GM12892 (cell line): ENCODE measurements around the gene P4HA2.

Source experiments
- DNase-seq: peaks from one replicate; pipeline ENCODE4 v3.0.0; 2011; ENCODE audit not compliant: insufficient read length
- FAIRE-seq: peaks from 2 replicates; lab custom pipeline; 2011; peaks lifted over from hg19 to GRCh38; lab: Jason Lieb, UNC
- POLR2A ChIP-seq: IDR thresholded peaks from 2 replicates; pipeline ENCODE4 v1.6.1; 2011; ENCODE audit warnings: low read depth, low read length, control low read depth
- POLR2AphosphoS5 ChIP-seq: IDR thresholded peaks from 2 replicates; pipeline ENCODE4 v1.6.1; 2011; ENCODE audit warnings: low read depth, low read length, control low read depth
- TAF1 ChIP-seq: IDR thresholded peaks from 2 replicates; pipeline ENCODE4 v1.6.1; 2011; ENCODE audit warnings: low read depth, mild to moderate bottlenecking, control low read depth, low read length, borderline replicate concordance

The P4HA2 gene

DNA sequence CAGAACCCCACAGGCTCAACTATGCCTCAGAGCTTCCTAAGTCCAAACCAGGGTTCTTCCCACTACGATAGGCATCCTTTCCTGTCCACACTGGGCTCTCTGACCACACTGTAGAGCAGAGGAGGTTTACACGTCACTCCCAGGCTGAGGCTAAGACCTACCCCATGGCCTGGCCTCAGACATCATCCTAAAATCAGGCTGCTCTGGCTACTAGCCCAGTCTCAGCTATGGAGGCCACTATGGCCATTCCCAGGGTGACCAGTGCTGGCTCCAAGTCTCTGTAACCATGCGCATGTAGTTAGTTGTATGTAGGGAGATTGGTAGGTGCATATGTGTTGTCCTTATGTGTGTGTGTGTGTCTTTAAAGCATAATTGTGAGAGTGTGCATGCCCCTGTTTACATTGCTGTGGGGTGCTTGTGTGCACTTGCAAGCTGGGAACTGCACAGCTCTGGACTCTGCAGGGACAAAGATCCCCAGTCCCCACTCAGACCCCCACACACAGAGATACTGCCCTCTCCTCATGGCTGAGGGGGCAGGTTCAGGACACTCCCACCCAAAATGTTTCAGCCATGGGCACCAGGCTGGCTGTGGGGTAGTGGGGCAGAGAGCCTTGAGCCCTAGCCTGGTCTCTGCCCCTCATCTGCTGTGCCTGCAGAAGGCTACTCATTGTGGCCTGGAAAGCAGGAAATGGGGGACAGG, 42.1 kb upstream of the P4HA2 start:
- TF ChIP-seq TAF1: no peak
- TF ChIP-seq POLR2AphosphoS5: no peak
- TF ChIP-seq POLR2A: no peak
- no peak for DNase-seq
- FAIRE-seq: peak; percentile 74

DNA sequence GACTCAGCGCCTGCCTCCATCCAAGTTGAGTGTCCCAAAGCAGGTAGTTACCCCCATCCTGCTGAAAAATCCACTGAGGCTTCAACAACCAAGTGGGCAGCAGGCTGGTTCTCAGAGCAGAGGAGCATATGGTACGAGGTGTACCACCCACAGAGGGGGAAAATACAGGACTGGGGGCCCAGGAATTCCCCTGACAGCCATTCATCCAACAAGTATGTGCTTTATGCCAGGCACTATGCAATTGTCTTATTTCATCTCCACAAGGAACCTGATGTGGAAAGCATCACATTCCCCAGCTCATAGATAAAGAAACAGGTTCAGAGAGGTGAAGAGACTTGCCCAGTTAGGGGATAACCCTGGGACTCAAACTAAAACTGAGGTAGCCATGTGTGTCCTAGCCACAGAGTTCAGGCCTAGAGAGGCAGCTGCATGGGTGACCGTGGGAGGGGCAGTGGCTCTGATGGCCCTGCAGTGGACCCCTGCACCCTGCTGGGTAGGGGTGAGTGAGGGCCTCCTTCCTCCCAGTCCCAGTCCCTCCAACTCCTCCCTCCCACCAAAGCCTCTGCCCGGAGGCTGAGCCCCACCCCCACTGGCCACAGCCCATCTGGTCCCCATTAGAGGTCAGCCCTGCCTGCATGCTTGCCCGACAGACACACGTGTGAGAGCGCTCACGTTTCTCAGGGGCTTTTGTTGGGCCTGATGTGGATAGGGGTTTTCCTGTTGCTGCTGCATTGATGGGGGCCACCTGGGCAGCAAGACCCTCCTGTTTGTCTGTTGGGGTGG, 41.3 kb upstream of the P4HA2 start:
- TF ChIP-seq POLR2A (no peak), TAF1 (no peak)
- DNase-seq (no peak), FAIRE-seq (peak; percentile 96)

DNA sequence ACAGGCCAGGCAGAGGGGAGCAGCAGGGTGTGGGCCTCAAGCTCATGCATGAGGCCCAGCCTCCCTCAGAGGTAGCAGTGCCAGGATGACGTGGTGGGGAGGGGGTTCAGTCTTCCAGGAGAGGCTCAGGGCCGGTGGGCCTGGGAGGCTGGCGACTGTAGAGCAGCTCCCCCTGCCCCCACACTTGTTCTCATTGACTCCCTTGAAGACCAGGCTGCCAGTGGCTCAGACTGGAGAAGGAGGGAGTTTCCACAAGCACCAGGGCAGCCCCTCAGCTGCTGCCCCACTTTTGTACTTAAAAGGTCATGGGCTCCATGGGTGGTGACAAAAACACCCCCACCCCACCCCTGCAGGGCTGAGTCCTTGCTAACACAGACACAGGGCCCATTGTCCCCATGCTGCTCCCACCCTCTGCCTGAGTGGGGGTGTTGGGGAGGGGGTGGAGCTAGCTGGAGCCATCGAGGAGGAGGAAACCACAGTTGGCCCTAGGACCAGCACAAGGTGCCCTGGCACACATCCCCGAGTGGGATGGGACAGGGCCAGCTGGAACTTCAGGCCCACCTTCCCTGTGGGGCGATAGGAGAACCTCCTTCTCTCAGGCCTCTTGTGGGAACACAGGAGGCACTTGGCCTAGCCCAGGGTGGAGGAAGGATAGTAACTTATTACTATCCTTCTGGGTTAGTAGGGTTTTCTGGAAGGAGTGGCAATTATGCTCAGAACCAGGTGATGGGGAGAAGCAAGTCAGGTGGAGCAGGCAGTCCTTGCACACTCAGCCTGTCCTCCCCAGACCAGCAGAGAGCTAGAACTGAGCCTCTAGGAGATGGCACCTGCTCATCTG, 40.5 kb upstream of the P4HA2 start:
- TF ChIP-seq TAF1: no peak
- TF ChIP-seq POLR2AphosphoS5: no peak
- TF ChIP-seq POLR2A: no peak
- FAIRE-seq: no peak
- DNase-seq: no peak

DNA sequence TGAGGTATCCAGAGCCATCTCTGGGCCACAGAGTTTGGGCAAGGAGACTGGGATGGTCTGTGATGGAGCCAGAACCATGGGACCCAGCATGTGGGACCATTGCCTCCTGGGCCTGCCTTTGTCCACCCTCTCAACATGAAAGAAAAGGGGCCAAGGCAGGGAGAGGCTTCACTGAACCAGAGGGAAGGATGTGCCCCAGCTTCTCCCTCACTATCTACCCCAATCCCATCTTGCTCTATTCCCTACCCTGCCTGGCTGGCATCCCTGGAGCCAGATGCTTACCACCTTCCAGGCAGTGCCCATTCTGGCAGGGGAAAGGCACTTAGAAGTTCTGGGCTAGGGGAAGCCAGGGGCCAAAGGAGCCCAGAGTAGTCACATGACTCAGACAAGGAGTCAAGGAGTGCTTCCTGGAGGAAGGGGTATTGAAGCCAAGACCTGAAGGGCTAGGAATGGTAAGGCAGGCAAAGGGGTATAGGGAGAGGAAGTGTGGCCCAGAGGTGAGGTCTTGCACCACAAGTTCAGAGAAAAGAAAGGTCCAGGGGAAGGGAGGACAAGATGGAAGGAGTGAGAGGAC, 39.6 kb upstream of the P4HA2 start:
- no peak for DNase-seq
- FAIRE-seq: no peak
- no peak for TF ChIP-seq POLR2AphosphoS5
- no peak for TF ChIP-seq TAF1
- TF ChIP-seq POLR2A: no peak

DNA sequence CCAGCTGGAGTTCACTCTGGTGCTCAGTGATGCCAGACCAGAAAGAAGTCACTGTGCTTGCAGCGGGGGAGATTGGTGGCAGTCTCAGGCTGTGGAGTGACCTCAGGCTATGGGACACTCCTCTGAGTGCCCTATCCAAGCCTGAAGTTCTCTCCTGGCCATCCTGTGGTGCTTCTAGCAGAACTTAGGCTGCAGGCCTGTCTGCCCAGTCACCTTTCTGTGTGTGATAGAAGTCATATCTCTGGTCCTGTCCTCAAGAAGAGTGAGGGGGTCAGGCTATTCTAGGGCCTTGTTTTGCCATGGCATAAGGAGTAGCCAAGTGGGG, 39.1 kb upstream of the P4HA2 start:
- no peak for TF ChIP-seq POLR2AphosphoS5
- no peak for TF ChIP-seq TAF1
- FAIRE-seq (peak; percentile 58), DNase-seq (no peak)

DNA sequence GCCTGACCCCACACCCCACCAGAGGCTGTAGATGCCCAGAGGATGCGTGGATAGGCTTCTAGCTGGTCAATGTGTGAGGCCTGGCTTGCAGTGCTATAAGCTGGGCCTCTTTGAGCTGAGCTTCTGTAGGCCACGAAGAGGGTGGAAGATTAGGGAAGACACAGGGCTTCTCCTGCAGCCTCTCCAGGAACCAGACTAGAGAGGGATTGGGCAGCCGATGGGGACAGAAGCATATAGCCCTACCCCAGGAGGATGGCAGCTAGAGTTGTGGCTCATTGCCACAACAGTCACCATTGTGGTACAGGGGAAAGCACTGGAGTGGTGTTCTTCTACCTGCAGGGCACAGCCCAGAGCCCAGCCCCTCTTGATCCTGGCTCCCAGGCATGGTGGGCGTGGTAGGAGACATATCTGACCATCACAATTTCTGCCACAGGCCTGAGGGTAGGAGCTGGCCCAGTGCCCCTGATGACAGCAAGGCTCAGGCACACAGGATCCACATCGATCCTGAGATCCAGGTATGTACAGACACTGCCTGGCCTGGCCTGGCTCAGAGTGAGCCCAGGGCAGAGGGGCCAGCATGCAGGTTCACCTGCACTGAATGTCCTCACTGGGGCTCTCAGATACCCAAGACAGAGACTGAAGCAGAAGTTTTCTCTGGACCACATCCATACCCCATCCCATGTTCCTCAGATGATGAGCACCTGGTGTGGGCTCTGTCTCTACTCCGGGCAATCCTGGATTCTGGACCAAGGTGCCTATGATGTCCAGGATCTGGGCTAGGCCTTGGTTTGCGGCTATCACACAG, 38.6 kb upstream of the P4HA2 start:
- FAIRE-seq (no peak), DNase-seq (no peak)
- TF ChIP-seq TAF1 (no peak), POLR2A (no peak), POLR2AphosphoS5 (no peak)

DNA sequence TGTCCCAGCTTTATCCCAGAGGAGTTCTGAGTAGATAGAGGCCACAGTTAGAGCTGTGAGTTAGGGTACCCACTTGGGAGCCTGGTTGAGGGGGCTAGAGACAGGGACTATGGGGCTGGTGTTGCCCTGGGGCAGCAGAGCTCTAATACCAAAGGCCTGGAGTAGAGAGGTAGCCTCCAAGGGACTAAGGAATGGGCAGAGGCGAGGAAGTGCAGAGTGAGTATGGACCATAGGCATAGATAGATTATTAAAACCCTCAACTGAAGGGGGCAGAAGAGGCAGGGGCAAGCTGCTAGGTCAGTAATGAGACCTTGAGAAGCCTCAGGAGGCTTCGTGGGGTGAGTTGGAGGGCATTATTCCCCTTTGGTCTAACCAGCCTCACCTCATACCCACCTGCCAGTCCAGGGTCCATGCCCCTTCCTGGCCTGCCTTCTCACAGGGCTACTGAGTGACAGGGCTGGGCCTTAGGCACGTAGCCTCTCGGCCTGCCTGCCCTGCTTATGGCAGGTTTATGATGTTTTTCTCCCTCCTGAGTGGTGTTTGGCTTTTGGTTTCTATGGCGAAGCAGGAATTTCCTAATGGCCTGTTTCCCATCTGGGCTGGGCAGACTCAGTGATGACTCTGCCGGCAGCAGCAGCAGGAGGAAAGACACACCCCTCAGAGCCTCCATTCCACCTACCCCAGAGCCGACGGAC, 37.8 kb upstream of the P4HA2 start:
- TF ChIP-seq TAF1: no peak
- TF ChIP-seq POLR2A: no peak
- no peak for TF ChIP-seq POLR2AphosphoS5
- FAIRE-seq: no peak
- no peak for DNase-seq

DNA sequence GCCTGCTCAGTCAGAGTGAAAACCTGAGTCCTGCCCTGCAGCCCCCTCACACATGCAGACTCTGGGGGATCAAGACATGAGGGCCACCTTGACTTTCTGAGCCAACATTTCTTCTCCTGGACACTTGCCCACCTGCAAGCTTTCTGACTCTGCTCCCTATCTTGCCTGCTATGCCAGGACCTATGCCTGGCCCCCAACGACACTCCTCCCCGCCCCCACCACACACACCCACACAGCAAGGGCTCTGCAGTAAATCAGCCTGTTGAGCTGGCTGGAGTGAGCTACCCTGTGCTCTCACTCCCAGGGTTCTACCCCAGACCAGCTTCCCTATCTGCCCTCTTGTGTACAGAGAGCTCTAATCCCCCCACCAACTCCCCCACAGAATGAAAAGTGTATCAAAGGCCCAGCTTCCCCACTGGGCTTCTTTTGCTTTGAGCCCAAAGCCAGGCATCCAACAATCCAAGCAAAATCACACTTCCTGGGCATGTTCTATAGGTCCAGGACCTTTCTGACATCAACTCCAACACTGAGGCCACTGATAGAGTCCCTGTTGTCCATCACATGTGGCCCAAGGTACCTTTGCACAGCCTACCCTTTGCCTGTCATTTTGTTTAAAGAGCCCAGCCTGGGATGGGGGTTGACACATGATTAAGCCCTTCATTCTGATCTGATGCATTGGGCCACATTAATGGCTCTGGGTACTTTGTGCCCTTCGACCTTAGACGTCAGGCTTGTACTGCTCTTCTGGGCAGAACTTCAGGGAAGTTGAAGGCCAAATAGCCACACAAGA, 37.1 kb upstream of the P4HA2 start:
- no peak for FAIRE-seq
- TF ChIP-seq TAF1 (no peak), POLR2A (no peak), POLR2AphosphoS5 (no peak)
- DNase-seq: no peak

DNA sequence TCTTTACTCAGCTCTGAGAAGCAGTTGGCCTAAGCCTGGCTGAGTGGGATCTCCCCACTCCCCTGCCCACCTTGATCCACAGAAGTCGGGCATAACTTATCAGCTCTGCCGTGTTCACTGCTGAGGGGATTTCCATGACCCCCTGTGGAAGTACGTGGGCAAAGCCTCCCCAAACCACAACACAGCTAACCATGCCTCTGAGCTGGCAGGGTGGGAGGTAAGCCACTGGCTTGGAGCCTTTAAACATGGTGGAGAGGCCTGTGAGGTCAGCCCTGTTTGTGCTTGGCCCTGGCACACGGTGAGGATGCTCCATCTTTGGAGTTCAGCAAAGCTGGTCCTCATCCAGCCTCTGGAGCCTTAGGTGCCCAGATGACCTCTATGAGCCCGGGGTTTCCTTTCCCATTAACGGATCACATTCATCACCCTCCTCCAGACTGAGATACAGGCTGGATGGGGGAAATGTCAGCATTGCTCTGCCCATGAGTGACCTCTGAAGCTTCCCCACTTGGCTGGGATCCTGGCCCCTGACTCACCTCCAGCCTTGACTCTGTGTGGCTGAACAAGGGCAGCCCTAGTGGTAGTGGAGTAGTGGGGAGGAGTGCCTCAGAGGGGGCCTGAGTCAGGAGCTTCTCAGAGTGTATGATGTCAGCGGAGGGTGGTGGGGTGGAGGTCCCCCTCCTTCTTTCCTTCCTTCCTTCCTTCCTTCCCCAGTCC, 36.1 kb upstream of the P4HA2 start:
- FAIRE-seq: no peak
- DNase-seq: no peak

More for the DNA sequence above, 36.1 kb upstream of the P4HA2 start:
- TF ChIP-seq POLR2A (no peak), TAF1 (no peak)
